ENCODE data around the gene ZNF473. TPM values are rescaled to one million over a fixed set of nuclear protein-coding genes. Genes with fewer than 3 reads are reported as not detected.

ZNF473 gene
- total RNA-seq, 1 donor from 2014 or later: 9.7 TPM

GRCh38 chr19:50002386-50002960 is 23.3 kb upstream of the ZNF473 start:
- Histone ChIP-seq H3K27ac (no peak overlapping the region), H3K27me3 (no peaks in the 10 kb centered on the region), H3K4me1 (no peaks in the 10 kb centered on the region), H3K4me3 (no peak overlapping the region), H2AFZ (replicated peaks) (no peak overlapping the region), H4K20me1 (ENCODE audit: low read depth) (no peaks in the 10 kb centered on the region), H3K9me3 (ENCODE audit: low read depth) (no peaks in the 10 kb centered on the region), H3K4me2 (no peak overlapping the region), H3K9ac (no peak overlapping the region), H3K36me3 (no peaks in the 10 kb centered on the region), H3K79me2 (ENCODE audit: low read depth) (no peaks in the 10 kb centered on the region), H3F3A (ENCODE audit: low read depth) (no peaks in the 10 kb centered on the region)
- TF ChIP-seq CTCF (IDR thresholded peaks at IDR 0.05) (no peak), EZH2 (IDR thresholded peaks at IDR 0.05) (no peak), EZH2phosphoT487 (IDR thresholded peaks at IDR 0.05) (no peak)
- Mint-ChIP-seq H3K4me3 (no peak overlapping the region), H3K27me3 (ENCODE audit: insufficient read depth, low read depth) (no peaks in the 10 kb centered on the region), H3K27ac (no peak overlapping the region), H3K9me3 (no peaks in the 10 kb centered on the region), H3K36me3 (peaks cover 15% of the 10 kb centered on the region), H3K4me1 (no peaks in the 10 kb centered on the region)
- no peak for DNase-seq (ENCODE audit: low spot score)

- Mint-ChIP-seq H3K36me3 (peaks cover 15% of the 10 kb centered on the region), H3K27me3 (ENCODE audit: insufficient read depth, low read depth) (no peaks in the 10 kb centered on the region), H3K4me3 (no peak overlapping the region), H3K4me1 (no peaks in the 10 kb centered on the region), H3K27ac (no peak overlapping the region), H3K9me3 (no peaks in the 10 kb centered on the region)
- Histone ChIP-seq H3K79me2 (ENCODE audit: low read depth) (no peaks in the 10 kb centered on the region), H3K36me3 (no peaks in the 10 kb centered on the region), H3F3A (ENCODE audit: low read depth) (no peaks in the 10 kb centered on the region), H3K9ac (no peak overlapping the region), H3K4me2 (no peak overlapping the region), H3K4me3 (no peak overlapping the region), H3K9me3 (ENCODE audit: low read depth) (no peaks in the 10 kb centered on the region), H3K27me3 (no peaks in the 10 kb centered on the region), H3K27ac (no peak overlapping the region), H3K4me1 (no peaks in the 10 kb centered on the region), H2AFZ (replicated peaks) (no peak overlapping the region), H4K20me1 (ENCODE audit: low read depth) (no peaks in the 10 kb centered on the region)
- no peak for DNase-seq (ENCODE audit: low spot score)
- TF ChIP-seq CTCF (IDR thresholded peaks at IDR 0.05) (no peak), EZH2 (IDR thresholded peaks at IDR 0.05) (no peak), EZH2phosphoT487 (IDR thresholded peaks at IDR 0.05) (no peak)
These were observed 22.5 kb upstream of the ZNF473 start for GRCh38 chr19:50003254-50003788.

GRCh38 chr19:50003810-50004419 is 21.9 kb upstream of the ZNF473 start:
- Mint-ChIP-seq H3K36me3 (peaks cover 15% of the 10 kb centered on the region), H3K9me3 (no peaks in the 10 kb centered on the region), H3K27me3 (ENCODE audit: insufficient read depth, low read depth) (peaks cover 3% of the 10 kb centered on the region), H3K4me3 (no peak overlapping the region), H3K4me1 (no peaks in the 10 kb centered on the region), H3K27ac (no peak overlapping the region)
- no peak overlapping the region for H3K27ac ChIP-seq
- H3K79me2 ChIP-seq (ENCODE audit: low read depth): no peaks in the 10 kb centered on the region
- H3K4me3 ChIP-seq: no peak overlapping the region
- no peak for DNase-seq (ENCODE audit: low spot score)
- no peaks in the 10 kb centered on the region for H3F3A ChIP-seq (ENCODE audit: low read depth)
- no peak for TF ChIP-seq CTCF (IDR thresholded peaks at IDR 0.05)
- TF ChIP-seq EZH2phosphoT487 (IDR thresholded peaks at IDR 0.05): no peak
- TF ChIP-seq EZH2 (IDR thresholded peaks at IDR 0.05): no peak
- no peaks in the 10 kb centered on the region for H3K27me3 ChIP-seq
- no peak overlapping the region for H3K4me2 ChIP-seq
- no peak overlapping the region for H3K9ac ChIP-seq
- no peaks in the 10 kb centered on the region for H3K36me3 ChIP-seq
- no peaks in the 10 kb centered on the region for H3K4me1 ChIP-seq
- no peaks in the 10 kb centered on the region for H4K20me1 ChIP-seq (ENCODE audit: low read depth)
- no peak overlapping the region for H2AFZ ChIP-seq (replicated peaks)
- H3K9me3 ChIP-seq (ENCODE audit: low read depth): no peaks in the 10 kb centered on the region
